Measurements from ENCODE around the gene TNS1.

- TF ChIP-seq CTCF (IDR thresholded peaks at IDR 0.05): no peak
- TF ChIP-seq POLR2A (IDR thresholded peaks at IDR 0.05): no peak
Measured at GRCh38 chr2:217866457-217866856, 136.3 kb downstream of the TNS1 start.

Data from thyroid gland (tissue), 4 donors.